Suprapubic skin (tissue), 4 donors: ENCODE data around the gene EARS2.

Experiments used
- CTCF ChIP-seq, 2 donors: fragments of 200-600 bp in 1 of 2; fragments of 450-650 bp in 1 of 2; sonication (generic) in 1 of 2; IDR thresholded peaks; one replicate each; pipeline ENCODE4 v1.5.1; 2016 to 2019; ENCODE audit warnings: antibody characterized with exemption in 2 of 2, mild to moderate bottlenecking in 1 of 2, moderate library complexity in 1 of 2
- EP300 ChIP-seq: sonication (generic); formaldehyde crosslinking; IDR thresholded peaks from one replicate; pipeline ENCODE4 v1.6.1; 2017; ENCODE audit warnings: antibody characterized with exemption
- POLR2A ChIP-seq, 2 donors: fragments of 450-650 bp; IDR thresholded peaks; one replicate each; pipeline ENCODE4 v1.6.1; 2017; ENCODE audit warnings: antibody characterized with exemption in 2 of 2, mild to moderate bottlenecking in 2 of 2, moderate library complexity in 2 of 2
- POLR2AphosphoS5 ChIP-seq, 3 donors: sonication (generic); formaldehyde crosslinking; IDR thresholded peaks; one replicate each; pipeline ENCODE4 v1.6.1; 2017; ENCODE audit warnings: antibody characterized with exemption in 3 of 3

GRCh38 chr16:23554536-23554935, 2.6 kb downstream of the EARS2 start:
- TF ChIP-seq CTCF (IDR thresholded peaks at IDR 0.05) (no peak), POLR2A (IDR thresholded peaks at IDR 0.05) (no peak), POLR2AphosphoS5 (IDR thresholded peaks at IDR 0.05) (no peak), EP300 (no peak)
